Caco-2 (cell line): ENCODE data around the gene HOATZ. TPM values are rescaled to one million over a fixed set of nuclear protein-coding genes. Genes with fewer than 3 reads are reported as not detected.

Experiments
- BruUV-seq: library from RNA; stranded (reverse); fragments of 400-500 nt; replicated peaks from 2 replicates; lab custom pipeline; 2021; lab: Mats Ljungman, UMichigan
- CTCF ChIA-PET: fragments of 300-600 bp; sonication (Branson Sonifier 250); formaldehyde crosslinking; loops from one replicate; lab custom pipeline; 2022; ENCODE audit warnings: antibody characterized with exemption; lab: Charles Lee
- POLR2A ChIA-PET: fragments of 300-600 bp; sonication (Branson Sonifier 250); formaldehyde crosslinking; loops from one replicate; lab custom pipeline; 2022; ENCODE audit warnings: antibody characterized with exemption; lab: Charles Lee
- DNase-seq, 2 experiments: peaks; one replicate each; pipeline versions ENCODE4 v3.0.0 to v3.0.0-alpha.2; 2020 to 2022
- H3K27me3 ChIP-seq: replicated peaks from 2 replicates; pipeline ENCODE4 v1.6.0; 2011; ENCODE audit warnings: low read length; ENCODE audit not compliant: control insufficient read depth, insufficient read depth
- H3K36me3 ChIP-seq: 2 replicates; pipeline ENCODE4 v1.5.1; 2011; ENCODE audit warnings: low read length; ENCODE audit not compliant: control insufficient read depth, insufficient read depth
- H3K4me1 ChIP-seq: fragments of 250-450 bp; sonication (Bioruptor Pico); 2 replicates; pipeline ENCODE4 v1.5.1; 2020; ENCODE audit warnings: mild to moderate bottlenecking
- H3K4me3 ChIP-seq: 2 replicates; pipeline ENCODE4 v1.5.1; 2011; ENCODE audit warnings: low read depth, mild to moderate bottlenecking, control low read depth, low read length
- H3K9me3 ChIP-seq: fragments of 250-450 bp; sonication (Bioruptor Pico); 2 replicates; pipeline ENCODE4 v1.5.1; 2020; ENCODE audit warnings: mild to moderate bottlenecking, moderate library complexity
- H3K27ac Mint-ChIP-seq: one replicate; pipeline ENCODE4 v1.8.0; 2022; ENCODE audit warnings: mixed read lengths; ENCODE audit not compliant: unreplicated experiment
- H3K27me3 Mint-ChIP-seq: one replicate; pipeline ENCODE4 v1.8.0; 2022; ENCODE audit warnings: mixed read lengths; ENCODE audit not compliant: insufficient read depth, unreplicated experiment
- H3K36me3 Mint-ChIP-seq: one replicate; pipeline ENCODE4 v1.8.0; 2022; ENCODE audit warnings: mild to moderate bottlenecking, mixed read lengths; ENCODE audit not compliant: insufficient read depth, unreplicated experiment
- H3K4me1 Mint-ChIP-seq: one replicate; pipeline ENCODE4 v1.8.0; 2022; ENCODE audit warnings: low read depth, mixed read lengths; ENCODE audit not compliant: unreplicated experiment
- H3K4me3 Mint-ChIP-seq: one replicate; pipeline ENCODE4 v1.8.0; 2022; ENCODE audit warnings: mild to moderate bottlenecking, moderate library complexity, mixed read lengths; ENCODE audit not compliant: unreplicated experiment
- H3K9me3 Mint-ChIP-seq: one replicate; pipeline ENCODE4 v1.8.0; 2022; ENCODE audit warnings: mixed read lengths; ENCODE audit not compliant: unreplicated experiment
- CTCF ChIP-seq, 2 experiments: fragments of 200-600 bp in 1 of 2; IDR thresholded peaks; 1 replicate in 1 of 2; 2 replicates in 1 of 2; pipeline versions ENCODE4 v1.5.1 to v1.8.0; 2011 to 2022; ENCODE audit warnings: antibody characterized with exemption in 1 of 2, control low read depth in 1 of 2, inconsistent platforms in 1 of 2, low read depth in 1 of 2, low read length in 1 of 2, mild to moderate bottlenecking in 1 of 2, moderate library complexity in 1 of 2; ENCODE audit not compliant: insufficient read depth in 1 of 2, severe bottlenecking in 1 of 2, unreplicated experiment in 1 of 2
- intact Hi-C: fragments of 100-400 bp; cut with micrococcal nuclease; formaldehyde crosslinking; loops from one replicate; pipeline ENCODE4 v1.10.0; 2022; ENCODE audit not compliant: unreplicated experiment
- total RNA-seq: library from RNA; stranded (reverse); gene quantifications from 2 replicates; pipeline ENCODE4 v1.2.3, GENCODE V29; 2022

The HOATZ gene
- total RNA-seq, 1 experiment from 2014 or later: not detected

- Mint-ChIP-seq H3K4me3 (no peak overlapping the region), H3K27me3 (no peaks in the 10 kb centered on the region), H3K4me1 (peaks cover 6% of the 10 kb centered on the region), H3K9me3 (no peaks in the 10 kb centered on the region), H3K27ac (no peak overlapping the region), H3K36me3 (no peaks in the 10 kb centered on the region)
- DNase-seq: no peak
- BruUV-seq: no TSS peak
- Histone ChIP-seq H3K36me3 (no peaks in the 10 kb centered on the region), H3K4me3 (no peak overlapping the region), H3K4me1 (no peaks in the 10 kb centered on the region), H3K9me3 (no peaks in the 10 kb centered on the region), H3K27me3 (no peaks in the 10 kb centered on the region)
- intact Hi-C loops: no loop called here
- POLR2A ChIA-PET: no interaction called here
- CTCF ChIA-PET: no interaction called here
- no peak for TF ChIP-seq CTCF (IDR thresholded peaks at IDR 0.05; ENCODE audit: insufficient read depth in 1 of 2, low read depth in 1 of 2, low read length in 1 of 2, severe bottlenecking in 1 of 2, unreplicated experiment in 1 of 2)
Observed at GRCh38 chr11:111577821-111578220, 63.2 kb downstream of the HOATZ start.

GRCh38 chr11:111581341-111581740, 66.8 kb downstream of the HOATZ start:
- no peaks in the 10 kb centered on the region for H3K9me3 ChIP-seq
- POLR2A ChIA-PET: no interaction called here
- H3K27me3 Mint-ChIP-seq: no peaks in the 10 kb centered on the region
- no peak for DNase-seq
- H3K4me3 ChIP-seq: no peak overlapping the region
- BruUV-seq: no TSS peak
- no peaks in the 10 kb centered on the region for H3K36me3 ChIP-seq
- CTCF ChIA-PET: no interaction called here
- H3K27ac Mint-ChIP-seq: no peak overlapping the region
- H3K4me1 ChIP-seq: no peaks in the 10 kb centered on the region
- H3K4me3 Mint-ChIP-seq: no peak overlapping the region
- H3K36me3 Mint-ChIP-seq: no peaks in the 10 kb centered on the region
- intact Hi-C loops: no loop called here
- H3K4me1 Mint-ChIP-seq: no peaks in the 10 kb centered on the region
- no peaks in the 10 kb centered on the region for H3K9me3 Mint-ChIP-seq
- H3K27me3 ChIP-seq: no peaks in the 10 kb centered on the region
- no peak for TF ChIP-seq CTCF (IDR thresholded peaks at IDR 0.05; ENCODE audit: insufficient read depth in 1 of 2, low read depth in 1 of 2, low read length in 1 of 2, severe bottlenecking in 1 of 2, unreplicated experiment in 1 of 2)

GRCh38 chr11:111582163-111582562, 67.6 kb downstream of the HOATZ start:
- Histone ChIP-seq H3K36me3 (no peaks in the 10 kb centered on the region), H3K4me3 (no peak overlapping the region), H3K27me3 (no peaks in the 10 kb centered on the region), H3K4me1 (no peaks in the 10 kb centered on the region), H3K9me3 (no peaks in the 10 kb centered on the region)
- H3K9me3 Mint-ChIP-seq: no peaks in the 10 kb centered on the region
- no peak for DNase-seq
- no peak overlapping the region for H3K27ac Mint-ChIP-seq
- POLR2A ChIA-PET: interaction anchor here (0.5 kb wide), 1 partner anchor 55 kb away, joined by 3 read pairs; no protein-coding TSS in a partner anchor
- no peak for TF ChIP-seq CTCF (IDR thresholded peaks at IDR 0.05; ENCODE audit: insufficient read depth in 1 of 2, low read depth in 1 of 2, low read length in 1 of 2, severe bottlenecking in 1 of 2, unreplicated experiment in 1 of 2)
- CTCF ChIA-PET: no interaction called here
- no TSS peak for BruUV-seq
- H3K36me3 Mint-ChIP-seq: no peaks in the 10 kb centered on the region
- no peaks in the 10 kb centered on the region for H3K4me1 Mint-ChIP-seq
- H3K4me3 Mint-ChIP-seq: no peak overlapping the region
- intact Hi-C loops: no loop called here
- no peaks in the 10 kb centered on the region for H3K27me3 Mint-ChIP-seq
